H1 (cell line): Measurements from ENCODE around the gene PLA2G4D. TPM values are rescaled to one million over a fixed set of nuclear protein-coding genes. Genes with fewer than 3 reads are reported as not detected.
A peak's percentile ranks its signal among the peaks of the same experiment; 100 is the strongest.

Source experiments
- CTCF ChIA-PET: fragments of 300-600 bp; sonication (Branson Sonifier 250); formaldehyde crosslinking; loops from one replicate; lab custom pipeline; 2021; ENCODE audit not compliant: partially characterized antibody; lab: Charles Lee
- POLR2A ChIA-PET: fragments of 300-600 bp; sonication (Branson Sonifier 250); formaldehyde crosslinking; loops from one replicate; lab custom pipeline; 2021; ENCODE audit warnings: inconsistent platforms; ENCODE audit not compliant: partially characterized antibody; lab: Charles Lee
- DNase-seq, 2 experiments: peaks; one replicate each; pipeline versions ENCODE4 v3.0.0 to v3.0.0-alpha.2; 2010 to 2022; ENCODE audit warnings: low spot score in 2 of 2, low read depth in 1 of 2, mixed read lengths in 1 of 2
- FAIRE-seq: peaks from 2 replicates; lab custom pipeline; 2011; peaks lifted over from hg19 to GRCh38; lab: Jason Lieb, UNC
- H2AFZ ChIP-seq: 2 replicates; pipeline ENCODE4 v1.8.1; 2012; ENCODE audit warnings: low read length, inconsistent platforms
- H2AK5ac ChIP-seq: 2 replicates; pipeline ENCODE4 v1.6.1; 2013; ENCODE audit warnings: low read depth, low read length
- H2BK120ac ChIP-seq: replicated peaks from 2 replicates; pipeline ENCODE3; 2013; ENCODE audit warnings: low read depth, low read length, inconsistent platforms
- H2BK12ac ChIP-seq: 2 replicates; pipeline ENCODE4 v1.6.1; 2013; ENCODE audit warnings: low read depth, low read length
- H2BK15ac ChIP-seq: 2 replicates; pipeline ENCODE4 v1.6.1; 2013; ENCODE audit warnings: low read length
- H2BK20ac ChIP-seq: 2 replicates; pipeline ENCODE4 v1.6.1; 2013; ENCODE audit warnings: low read length
- H2BK5ac ChIP-seq: 2 replicates; pipeline ENCODE4 v1.6.1; 2013; ENCODE audit warnings: low read depth, low read length
- H3K14ac ChIP-seq: 2 replicates; pipeline ENCODE4 v1.6.1; 2013; ENCODE audit warnings: inconsistent platforms; ENCODE audit not compliant: insufficient read length
- H3K18ac ChIP-seq: 2 replicates; pipeline ENCODE4 v1.6.1; 2013; ENCODE audit warnings: low read length; ENCODE audit errors: extremely low read depth
- H3K23ac ChIP-seq: 2 replicates; pipeline ENCODE4 v1.6.1; 2013; ENCODE audit warnings: inconsistent platforms; ENCODE audit not compliant: insufficient read length
- H3K23me2 ChIP-seq: 2 replicates; pipeline ENCODE4 v1.6.1; 2013; ENCODE audit warnings: low read depth, low read length
- H3K27ac ChIP-seq: 2 replicates; pipeline ENCODE4 v1.6.1; 2011; ENCODE audit warnings: low read depth, low read length, inconsistent platforms
- H3K27me3 ChIP-seq, 4 experiments: replicated peaks in 1 of 4; 1 replicate in 1 of 4; 2 replicates in 3 of 4; pipeline versions ENCODE4 v1.6.1 to v1.8.1; 2011 to 2013; ENCODE audit warnings: low read length in 3 of 4, mild to moderate bottlenecking in 3 of 4, inconsistent platforms in 2 of 4, mixed read lengths in 2 of 4, moderate library complexity in 1 of 4; ENCODE audit not compliant: control insufficient read depth in 3 of 4, insufficient read depth in 3 of 4; ENCODE audit errors: extremely low read depth in 1 of 4
- H3K36me3 ChIP-seq, 4 experiments: 2 replicates each; pipeline versions ENCODE4 v1.6.1 to v1.8.1; 2011 to 2013; ENCODE audit warnings: mild to moderate bottlenecking in 4 of 4, low read length in 3 of 4, moderate library complexity in 2 of 4, control low read depth in 1 of 4, inconsistent platforms in 1 of 4; ENCODE audit not compliant: insufficient read depth in 4 of 4, control insufficient read depth in 2 of 4
- H3K4ac ChIP-seq: replicated peaks from 2 replicates; pipeline ENCODE3; 2013; ENCODE audit warnings: low read length, low read depth, mixed read lengths, inconsistent platforms; ENCODE audit not compliant: insufficient read length
- H3K4me1 ChIP-seq, 4 experiments: replicated peaks in 1 of 4; 1 replicate in 1 of 4; 2 replicates in 3 of 4; pipeline versions ENCODE4 v1.6.1 to v1.8.1; 2011 to 2013; ENCODE audit warnings: low read length in 3 of 4, inconsistent platforms in 2 of 4, mixed read lengths in 1 of 4; ENCODE audit not compliant: insufficient read depth in 4 of 4, control insufficient read depth in 3 of 4
- H3K4me2 ChIP-seq, 2 experiments: 2 replicates each; pipeline versions ENCODE4 v1.6.1 to v1.8.1; 2011 to 2013; ENCODE audit warnings: low read depth in 2 of 2, low read length in 2 of 2, control low read depth in 1 of 2, inconsistent platforms in 1 of 2, mild to moderate bottlenecking in 1 of 2; ENCODE audit not compliant: insufficient read depth in 1 of 2
- H3K4me3 ChIP-seq, 4 experiments: fragments of 200-600, 300-600 bp in 1 of 4; sonication (generic), shearing (Covaris generic), sonication (Bioruptor Twin) in 1 of 4; 2 replicates each; pipeline versions ENCODE4 v1.5.1 to v1.8.1; 2011 to 2016; ENCODE audit warnings: low read length in 4 of 4, low read depth in 3 of 4, control low read depth in 2 of 4, inconsistent platforms in 2 of 4, mild to moderate bottlenecking in 2 of 4, mixed read lengths in 1 of 4, moderate library complexity in 1 of 4; ENCODE audit not compliant: insufficient read depth in 2 of 4; ENCODE audit errors: extremely low read depth in 1 of 4
- H3K56ac ChIP-seq: replicated peaks from 2 replicates; pipeline ENCODE3; 2013; ENCODE audit warnings: low read depth, mild to moderate bottlenecking, mixed read lengths, low read length, inconsistent platforms; ENCODE audit not compliant: insufficient read length
- H3K79me1 ChIP-seq: 2 replicates; pipeline ENCODE4 v1.6.1; 2013; ENCODE audit warnings: low read depth, low read length, control low read depth
- H3K79me2 ChIP-seq, 2 experiments: 2 replicates each; pipeline versions ENCODE4 v1.6.1 to v1.8.1; 2012 to 2013; ENCODE audit warnings: low read length in 2 of 2, mild to moderate bottlenecking in 2 of 2, inconsistent platforms in 1 of 2; ENCODE audit not compliant: insufficient read depth in 2 of 2, control insufficient read depth in 1 of 2
- H3K9ac ChIP-seq, 4 experiments: replicated peaks in 1 of 4; 1 replicate in 1 of 4; 2 replicates in 3 of 4; pipeline versions ENCODE4 v1.6.1 to v1.8.1; 2011 to 2013; ENCODE audit warnings: low read depth in 3 of 4, low read length in 3 of 4, control low read depth in 2 of 4, mild to moderate bottlenecking in 2 of 4, moderate library complexity in 2 of 4, inconsistent platforms in 1 of 4; ENCODE audit errors: extremely low read depth in 1 of 4
- H3K9me3 ChIP-seq, 2 experiments: 2 replicates each; pipeline versions ENCODE4 v1.6.1 to v1.8.1; 2012 to 2013; ENCODE audit warnings: mild to moderate bottlenecking in 2 of 2, moderate library complexity in 2 of 2, control low read depth in 1 of 2, inconsistent platforms in 1 of 2, low read depth in 1 of 2, low read length in 1 of 2, mixed read lengths in 1 of 2; ENCODE audit not compliant: insufficient read depth in 2 of 2
- H4K20me1 ChIP-seq, 2 experiments: replicated peaks in 1 of 2; 2 replicates each; pipeline versions ENCODE3 to v1.8.1; 2011 to 2013; ENCODE audit warnings: inconsistent platforms in 2 of 2, low read length in 2 of 2, mild to moderate bottlenecking in 1 of 2; ENCODE audit not compliant: insufficient read depth in 2 of 2, control insufficient read depth in 1 of 2
- H4K5ac ChIP-seq: 2 replicates; pipeline ENCODE4 v1.6.1; 2013; ENCODE audit warnings: low read length, low read depth, mixed read lengths, inconsistent platforms; ENCODE audit not compliant: insufficient read length
- H4K8ac ChIP-seq: 2 replicates; pipeline ENCODE4 v1.8.0; 2013; ENCODE audit warnings: mild to moderate bottlenecking, moderate library complexity, low read length, inconsistent platforms; ENCODE audit not compliant: insufficient read depth; ENCODE audit errors: extremely low read depth
- H4K91ac ChIP-seq: replicated peaks from 2 replicates; pipeline ENCODE3; 2013; ENCODE audit warnings: low read length, mixed read lengths, inconsistent platforms; ENCODE audit not compliant: insufficient read length
- ASH2L ChIP-seq: fragments of 200-600, 300-600 bp; sonication (generic); IDR thresholded peaks from one replicate; pipeline ENCODE4 v1.7.1; 2017; ENCODE audit warnings: low read length
- BCL11A ChIP-seq, 2 experiments: IDR thresholded peaks; one replicate each; pipeline ENCODE4 v1.6.1; 2011; ENCODE audit warnings: low read depth in 2 of 2, low read length in 2 of 2, mild to moderate bottlenecking in 2 of 2
- JUND ChIP-seq: IDR thresholded peaks from 2 replicates; pipeline ENCODE4 v1.6.1; 2011; ENCODE audit warnings: mild to moderate bottlenecking, improper control_type of control experiment, low read length
- KDM1A ChIP-seq: fragments of 200-600, 300-600 bp; sonication (generic); IDR thresholded peaks from 2 replicates; pipeline ENCODE4 v1.7.1; 2016; ENCODE audit warnings: mild to moderate bottlenecking, low read length, borderline replicate concordance
- KDM4A ChIP-seq: IDR thresholded peaks from one replicate; pipeline ENCODE4 v1.7.1; 2012; ENCODE audit warnings: low read depth, mild to moderate bottlenecking, moderate library complexity, low read length, inconsistent platforms; ENCODE audit not compliant: severe bottlenecking
- MAFK ChIP-seq: IDR thresholded peaks from 2 replicates; pipeline ENCODE4 v1.6.1; 2012; ENCODE audit warnings: low read depth, mild to moderate bottlenecking, improper control_type of control experiment, low read length
- POLR2AphosphoS5 ChIP-seq: IDR thresholded peaks from 2 replicates; pipeline ENCODE4 v1.6.1; 2011; ENCODE audit warnings: low read depth, low read length
- RNF2 ChIP-seq: fragments of 200-900, 300-1000 bp; sonication (generic); IDR thresholded peaks from 2 replicates; pipeline ENCODE4 v1.7.1; 2016; ENCODE audit warnings: borderline replicate concordance, low read depth, mild to moderate bottlenecking, antibody characterized with exemption, low read length; ENCODE audit not compliant: poor library complexity, severe bottlenecking; ENCODE audit errors: missing control alignments
- SIN3A ChIP-seq, 2 experiments: IDR thresholded peaks in 1 of 2; conservative IDR thresholded peaks in 1 of 2; 2 replicates each; pipeline ENCODE4 v1.6.1; 2011 to 2012; ENCODE audit warnings: low read length in 2 of 2, improper control_type of control experiment in 1 of 2, low read depth in 1 of 2, mild to moderate bottlenecking in 1 of 2
- SP2 ChIP-seq: IDR thresholded peaks from 2 replicates; pipeline ENCODE4 v1.6.1; 2012; ENCODE audit warnings: mild to moderate bottlenecking, low read length, inconsistent platforms
- SRF ChIP-seq: IDR thresholded peaks from 2 replicates; pipeline ENCODE4 v1.6.1; 2011; ENCODE audit warnings: mild to moderate bottlenecking, low read depth, low read length, moderate library complexity
- TBP ChIP-seq: IDR thresholded peaks from 2 replicates; pipeline ENCODE4 v1.6.1; 2011; ENCODE audit warnings: low read depth, low read length, improper control_type of control experiment
- WGBS, 2 experiments: shearing (Covaris generic) in 1 of 2; methylation state at CpG; one replicate each; pipeline versions ENCODE4 v1.1.6 to v1.1.7; 2013 to 2015; ENCODE audit warnings: low lambda C conversion rate in 2 of 2, mixed read lengths in 2 of 2, inconsistent platforms in 1 of 2, low coverage in 1 of 2, missing lambda C conversion rate in 1 of 2; ENCODE audit not compliant: insufficient replicate concordance in 2 of 2, insufficient coverage in 1 of 2, insufficient read length in 1 of 2; ENCODE audit errors: extremely low coverage in 1 of 2, missing lambda C conversion rate in 1 of 2; 5-methylcytosine and 5-hydroxymethylcytosine counted together
- polyA plus RNA-seq, 7 experiments: library from polyadenylated mRNA; depleted of rRNA in 3 of 7; stranded (reverse) in 5 of 7; unstranded in 2 of 7; fragments of >200 nt in 5 of 7; fragments of 200-250 nt in 2 of 7; gene quantifications; 1 replicate in 5 of 7; 2 replicates in 1 of 7; 4 replicates in 1 of 7; pipeline versions ENCODE4 v1.2.1 to v1.2.3, GENCODE V29; 2011 to 2013; ENCODE audit warnings: missing spikeins in 2 of 7, mixed read lengths in 2 of 7
- total RNA-seq: library from RNA; stranded (reverse); fragmentation: NEBNext Ultra II Directional; extraction: Animal tissue kit (Norgen Biotek cat#: 25700); gene quantifications from 2 replicates; pipeline ENCODE4 v1.2.1, GENCODE V29; 2021
- TF ChIP-seq, protein P1 (sequence below): IDR thresholded peaks from 2 replicates; pipeline ENCODE4 v1.6.1; 2011; ENCODE audit warnings: low read depth, mild to moderate bottlenecking, low read length; ENCODE audit not compliant: insufficient read depth

Gene PLA2G4D
- total and polyA plus RNA-seq, 2 of the 8 experiments (the other 6 are each of a cell fraction or from before 2014, with no cell fraction given), result 0.07 to 0.18 TPM

DNA sequence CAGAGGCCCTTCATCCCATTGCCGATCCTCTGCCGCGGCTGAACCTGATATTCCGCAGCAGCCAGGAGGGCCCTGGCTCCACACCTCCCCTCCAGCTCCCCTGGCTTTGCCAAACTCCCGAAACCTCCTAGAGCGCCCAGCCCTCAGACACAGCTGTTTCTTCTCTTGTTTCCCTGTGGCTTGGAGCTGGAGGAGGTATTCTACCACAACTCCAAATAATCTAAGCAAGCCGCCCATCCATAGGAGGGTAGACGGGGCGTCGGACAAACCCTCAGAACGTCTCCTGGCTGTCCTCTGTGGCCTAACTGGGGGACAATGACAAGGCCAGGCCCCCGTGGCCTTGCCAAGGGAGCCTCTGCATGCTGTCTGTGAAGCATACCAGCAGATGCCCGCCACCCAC, 10.4 kb downstream of the PLA2G4D start:
- FAIRE-seq (no peak), DNase-seq (no peak)
- Histone ChIP-seq H2AK5ac (no peak overlapping the region), H3K14ac (no peak overlapping the region), H2AFZ (no peak overlapping the region), H3K23ac (no peak overlapping the region), H3K4me3 (no peak overlapping the region), H2BK120ac (no peak overlapping the region), H4K91ac (no peak overlapping the region), H4K5ac (no peak overlapping the region), H3K4me1 (peaks cover 6 to 21% (median 12%) of the 10 kb centered on the region in 4 experiments), H3K79me1 (no peaks in the 10 kb centered on the region), H3K23me2 (no peaks in the 10 kb centered on the region; the same call in 1 of the 2 replicates), H3K4ac (no peak overlapping the region), H3K27ac (no peak overlapping the region), H3K9ac (no peak overlapping the region), H4K20me1 (no peaks in the 10 kb centered on the region), H2BK20ac (0 out of 2 replicates have a peak overlapping the region, but pooled peaks have one; percentile 9), H3K56ac (no peak overlapping the region), H3K36me3 (no peaks in the 10 kb centered on the region), H2BK5ac (peak overlapping the region; percentile 35; the same call in 1 of the 2 replicates), H3K9me3 (no peaks in the 10 kb centered on the region), H3K79me2 (no peaks in the 10 kb centered on the region), H3K18ac (no peak overlapping the region), H4K8ac (peak overlapping the region; percentile 73; the same call in 1 of the 2 replicates), H3K4me2 (no peak overlapping the region), H3K27me3 (no peaks in the 10 kb centered on the region), H2BK12ac (0 out of 2 replicates have a peak overlapping the region, but pooled peaks have one; percentile 27), H2BK15ac (no peak overlapping the region)
- ChIA-PET CTCF (interaction anchor here (0.6 to 14.0 kb wide), 33 partner anchors 9 to 1882 kb away, joined by 3 to 425 read pairs (median 5); partner anchors contain the start of genes PLA2G4D and VPS39), POLR2A (interaction anchor here (1.0 to 1.1 kb wide), 2 partner anchors 15 to 19 kb away, joined by 3 read pairs; no protein-coding TSS in a partner anchor)
- WGBS, 2 experiments, result 92% methylated on average over 13 of the region's 13 CpGs; no CpG with 5 or more reads in 1 of the 2 experiments
- TF ChIP-seq POLR2AphosphoS5 (no peak), ASH2L (no peak), MAFK (no peak), SIN3A (conservative IDR thresholded peaks at IDR 0.05 in 1 of 2, IDR thresholded peaks at IDR 0.05 in 1 of 2; ENCODE audit: low read depth in 1 of 2, low read length in 2 of 2) (no peak), TBP (no peak), RNF2 (no peak), KDM1A (no peak), KDM4A (no peak), SP2 (no peak), BCL11A (IDR thresholded peaks at IDR 0.05; ENCODE audit: low read depth in 2 of 2, low read length in 2 of 2) (no peak), SRF (no peak), JUND (no peak)
- TF ChIP-seq, protein P1, sequence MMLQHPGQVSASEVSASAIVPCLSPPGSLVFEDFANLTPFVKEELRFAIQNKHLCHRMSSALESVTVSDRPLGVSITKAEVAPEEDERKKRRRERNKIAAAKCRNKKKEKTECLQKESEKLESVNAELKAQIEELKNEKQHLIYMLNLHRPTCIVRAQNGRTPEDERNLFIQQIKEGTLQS, result no peak
